GM12875 (cell line): ENCODE measurements around the gene TOMM5.

ENCODE experiments used
- H3K4me3 ChIP-seq: one replicate; pipeline ENCODE4 v1.5.1; 2011; ENCODE audit warnings: low read depth, low read length, control low read depth
- CTCF ChIP-seq: IDR thresholded peaks from 2 replicates; pipeline ENCODE4 v1.5.1; 2011; ENCODE audit warnings: low read depth, mild to moderate bottlenecking, control low read depth, inconsistent platforms, low read length, moderate library complexity, borderline replicate concordance; ENCODE audit not compliant: insufficient read depth

The TOMM5 gene

GRCh38 chr9:37622462-37622861, 30.1 kb upstream of the TOMM5 start:
- H3K4me3 ChIP-seq = no peak overlapping the region
- no peak for TF ChIP-seq CTCF

GRCh38 chr9:37621273-37622121, 29.1 kb upstream of the TOMM5 start:
- no peak for TF ChIP-seq CTCF
- no peak overlapping the region for H3K4me3 ChIP-seq

GRCh38 chr9:37620396-37620795, 28.0 kb upstream of the TOMM5 start:
- TF ChIP-seq CTCF = no peak
- no peak overlapping the region for H3K4me3 ChIP-seq

GRCh38 chr9:37619806-37620205, 27.4 kb upstream of the TOMM5 start:
- H3K4me3 ChIP-seq = no peak overlapping the region
- no peak for TF ChIP-seq CTCF

DNA sequence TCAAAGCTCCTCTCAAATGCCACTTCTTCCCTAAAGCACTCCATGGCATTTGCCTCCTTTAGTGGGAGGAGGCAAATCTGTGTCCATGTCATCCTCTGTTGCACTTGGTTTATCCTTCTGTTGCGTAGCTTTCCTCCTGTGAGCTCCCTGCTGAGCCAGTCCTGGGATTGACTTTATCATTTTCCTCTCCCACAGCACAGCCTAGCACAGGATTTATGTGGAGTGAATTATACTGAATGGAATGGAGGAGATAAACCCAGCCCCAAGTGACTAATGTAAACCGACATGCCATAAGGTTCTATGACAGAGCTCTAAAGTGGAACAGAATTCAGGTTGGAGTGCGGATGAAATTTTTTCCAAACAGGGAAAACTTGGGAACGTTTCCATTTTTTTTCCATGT, 26.4 kb upstream of the TOMM5 start:
- H3K4me3 ChIP-seq = no peak overlapping the region
- no peak for TF ChIP-seq CTCF

DNA sequence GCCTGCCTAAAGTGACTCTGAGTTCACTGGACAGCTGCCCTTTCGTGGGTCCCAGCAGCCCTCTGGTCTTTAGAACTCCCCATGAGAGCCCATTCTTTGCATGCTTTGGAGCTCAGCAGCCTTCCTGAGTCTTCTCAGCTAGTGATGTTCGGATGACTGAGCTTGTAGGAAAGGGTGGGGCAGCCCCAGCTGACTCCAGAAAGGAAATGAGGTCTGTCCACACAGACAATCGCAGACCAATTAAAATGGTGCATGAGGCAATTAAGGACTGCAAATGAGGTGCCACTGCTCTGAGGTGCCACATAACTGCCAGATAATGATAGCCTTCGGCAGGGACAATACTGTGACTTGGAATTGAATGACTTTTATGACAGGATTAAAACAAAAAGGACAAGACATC, 25.4 kb upstream of the TOMM5 start:
- no peak for TF ChIP-seq CTCF
- H3K4me3 ChIP-seq = no peak overlapping the region

- no peak overlapping the region for H3K4me3 ChIP-seq
- TF ChIP-seq CTCF = no peak
Observed at GRCh38 chr9:37617161-37617560, 24.8 kb upstream of the TOMM5 start.
